ENCODE measurements around the gene TMEM208.

Gene TMEM208

GRCh38 chr16:67206129-67206837 lies 20.6 kb upstream of the TMEM208 start:
- no peak overlapping the region for H3K4me3 ChIP-seq (ENCODE audit: low read depth, low read length)
- no peak for DNase-seq (ENCODE audit: low read depth)
- TF ChIP-seq, protein P1, sequence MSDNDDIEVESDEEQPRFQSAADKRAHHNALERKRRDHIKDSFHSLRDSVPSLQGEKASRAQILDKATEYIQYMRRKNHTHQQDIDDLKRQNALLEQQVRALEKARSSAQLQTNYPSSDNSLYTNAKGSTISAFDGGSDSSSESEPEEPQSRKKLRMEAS (IDR thresholded peaks at IDR 0.05; ENCODE audit: low read depth, low read length): no peak
- TF ChIP-seq MYC (IDR thresholded peaks at IDR 0.05; ENCODE audit: low read depth, low read length) (no peak), POLR2A (IDR thresholded peaks at IDR 0.05; ENCODE audit: extremely low read depth, insufficient read length) (no peak)
- TF ChIP-seq, protein P2, sequence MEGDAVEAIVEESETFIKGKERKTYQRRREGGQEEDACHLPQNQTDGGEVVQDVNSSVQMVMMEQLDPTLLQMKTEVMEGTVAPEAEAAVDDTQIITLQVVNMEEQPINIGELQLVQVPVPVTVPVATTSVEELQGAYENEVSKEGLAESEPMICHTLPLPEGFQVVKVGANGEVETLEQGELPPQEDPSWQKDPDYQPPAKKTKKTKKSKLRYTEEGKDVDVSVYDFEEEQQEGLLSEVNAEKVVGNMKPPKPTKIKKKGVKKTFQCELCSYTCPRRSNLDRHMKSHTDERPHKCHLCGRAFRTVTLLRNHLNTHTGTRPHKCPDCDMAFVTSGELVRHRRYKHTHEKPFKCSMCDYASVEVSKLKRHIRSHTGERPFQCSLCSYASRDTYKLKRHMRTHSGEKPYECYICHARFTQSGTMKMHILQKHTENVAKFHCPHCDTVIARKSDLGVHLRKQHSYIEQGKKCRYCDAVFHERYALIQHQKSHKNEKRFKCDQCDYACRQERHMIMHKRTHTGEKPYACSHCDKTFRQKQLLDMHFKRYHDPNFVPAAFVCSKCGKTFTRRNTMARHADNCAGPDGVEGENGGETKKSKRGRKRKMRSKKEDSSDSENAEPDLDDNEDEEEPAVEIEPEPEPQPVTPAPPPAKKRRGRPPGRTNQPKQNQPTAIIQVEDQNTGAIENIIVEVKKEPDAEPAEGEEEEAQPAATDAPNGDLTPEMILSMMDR (IDR thresholded peaks at IDR 0.05; ENCODE audit: low read depth, low read length): no peak

GRCh38 chr16:67206838-67207248 lies 20.1 kb upstream of the TMEM208 start:
- no peak overlapping the region for H3K4me3 ChIP-seq (ENCODE audit: low read depth, low read length)
- TF ChIP-seq, protein P2 (IDR thresholded peaks at IDR 0.05; ENCODE audit: low read depth, low read length): no peak
- TF ChIP-seq, protein P1 (IDR thresholded peaks at IDR 0.05; ENCODE audit: low read depth, low read length): no peak
- no peak for TF ChIP-seq POLR2A (IDR thresholded peaks at IDR 0.05; ENCODE audit: extremely low read depth, insufficient read length)
- no peak for TF ChIP-seq MYC (IDR thresholded peaks at IDR 0.05; ENCODE audit: low read depth, low read length)
- no peak for DNase-seq (ENCODE audit: low read depth)

DNA sequence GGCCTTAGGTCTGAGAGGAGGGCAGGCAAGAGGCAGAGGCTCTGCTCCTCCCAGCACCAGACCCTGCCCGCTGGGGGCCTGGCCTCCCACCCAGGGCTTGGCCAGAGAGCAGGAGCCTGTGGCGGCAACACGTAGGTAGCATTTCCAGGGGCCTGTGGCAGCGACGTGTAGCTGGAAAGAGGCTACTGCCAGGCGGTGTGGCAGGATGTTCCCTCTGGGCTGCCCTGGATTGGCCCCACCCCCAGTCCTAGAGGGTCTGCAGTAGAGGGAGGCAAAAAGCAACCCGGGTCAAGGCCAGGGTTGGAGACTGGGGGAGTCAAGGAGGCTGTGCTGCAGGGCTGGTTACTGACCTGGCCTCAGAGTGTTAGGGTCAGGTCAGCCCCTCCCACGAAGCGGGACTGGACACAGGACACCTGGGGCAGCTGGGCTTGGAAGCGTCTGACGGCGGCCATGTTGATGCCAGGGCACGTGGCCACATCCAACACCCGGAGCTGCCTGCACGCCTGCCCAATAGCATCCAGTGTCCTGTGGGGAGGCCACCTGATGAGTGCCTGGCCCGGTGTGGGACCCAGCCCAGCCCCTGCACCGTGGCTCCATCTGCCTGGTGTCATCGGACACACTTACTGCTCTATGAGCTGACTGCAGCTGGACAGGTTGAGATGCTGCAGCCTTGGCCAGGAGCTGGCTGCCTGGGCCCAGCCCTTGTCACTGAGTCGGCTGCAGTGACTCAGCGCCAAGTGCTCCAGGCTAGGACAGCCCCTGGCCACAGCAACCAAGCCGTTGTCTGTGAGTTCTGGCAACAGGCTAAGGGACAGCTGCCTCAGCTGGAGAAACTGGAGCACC lies 19.5 kb upstream of the TMEM208 start:
- no peak for DNase-seq (ENCODE audit: low read depth)
- TF ChIP-seq, protein P1 (IDR thresholded peaks at IDR 0.05; ENCODE audit: low read depth, low read length): no peak
- no peak for TF ChIP-seq POLR2A (IDR thresholded peaks at IDR 0.05; ENCODE audit: extremely low read depth, insufficient read length)
- no peak for TF ChIP-seq MYC (IDR thresholded peaks at IDR 0.05; ENCODE audit: low read depth, low read length)
- TF ChIP-seq, protein P2 (IDR thresholded peaks at IDR 0.05; ENCODE audit: low read depth, low read length): no peak
- no peak overlapping the region for H3K4me3 ChIP-seq (ENCODE audit: low read depth, low read length)

- H3K4me3 ChIP-seq (ENCODE audit: low read depth, low read length): no peak overlapping the region
- no peak for DNase-seq (ENCODE audit: low read depth)
- TF ChIP-seq, protein P1 (IDR thresholded peaks at IDR 0.05; ENCODE audit: low read depth, low read length): no peak
- TF ChIP-seq, protein P2 (IDR thresholded peaks at IDR 0.05; ENCODE audit: low read depth, low read length): no peak
- TF ChIP-seq MYC (IDR thresholded peaks at IDR 0.05; ENCODE audit: low read depth, low read length) (no peak), POLR2A (IDR thresholded peaks at IDR 0.05; ENCODE audit: extremely low read depth, insufficient read length) (no peak)
Observed at GRCh38 chr16:67208154-67208896, 18.6 kb upstream of the TMEM208 start.

DNA sequence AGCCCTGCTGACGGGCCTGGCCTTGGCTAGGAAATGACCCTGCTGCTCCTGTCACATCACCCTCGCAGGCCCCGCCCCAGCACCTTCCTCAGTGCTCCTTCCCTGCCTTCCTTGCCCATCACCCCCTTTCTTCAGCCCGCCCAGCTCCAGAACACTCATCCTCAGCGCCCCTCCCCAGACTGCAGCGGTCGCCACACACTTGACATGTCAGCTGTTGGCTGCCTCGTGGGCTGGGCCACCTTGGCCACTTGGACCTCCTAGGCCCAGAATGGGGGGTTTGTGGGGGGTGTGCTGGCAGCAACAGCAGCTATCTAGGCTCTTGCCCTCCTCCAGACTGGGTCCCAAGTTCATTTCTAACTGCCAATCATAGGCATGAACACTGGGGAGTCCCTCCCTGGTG lies 17.4 kb upstream of the TMEM208 start:
- no peak for DNase-seq (ENCODE audit: low read depth)
- TF ChIP-seq MYC (IDR thresholded peaks at IDR 0.05; ENCODE audit: low read depth, low read length): no peak
- TF ChIP-seq, protein P2 (IDR thresholded peaks at IDR 0.05; ENCODE audit: low read depth, low read length): no peak
- TF ChIP-seq, protein P1 (IDR thresholded peaks at IDR 0.05; ENCODE audit: low read depth, low read length): no peak
- no peak for TF ChIP-seq POLR2A (IDR thresholded peaks at IDR 0.05; ENCODE audit: extremely low read depth, insufficient read length)
- no peak overlapping the region for H3K4me3 ChIP-seq (ENCODE audit: low read depth, low read length)
